Measurements from ENCODE around the gene CSAD.

DNA sequence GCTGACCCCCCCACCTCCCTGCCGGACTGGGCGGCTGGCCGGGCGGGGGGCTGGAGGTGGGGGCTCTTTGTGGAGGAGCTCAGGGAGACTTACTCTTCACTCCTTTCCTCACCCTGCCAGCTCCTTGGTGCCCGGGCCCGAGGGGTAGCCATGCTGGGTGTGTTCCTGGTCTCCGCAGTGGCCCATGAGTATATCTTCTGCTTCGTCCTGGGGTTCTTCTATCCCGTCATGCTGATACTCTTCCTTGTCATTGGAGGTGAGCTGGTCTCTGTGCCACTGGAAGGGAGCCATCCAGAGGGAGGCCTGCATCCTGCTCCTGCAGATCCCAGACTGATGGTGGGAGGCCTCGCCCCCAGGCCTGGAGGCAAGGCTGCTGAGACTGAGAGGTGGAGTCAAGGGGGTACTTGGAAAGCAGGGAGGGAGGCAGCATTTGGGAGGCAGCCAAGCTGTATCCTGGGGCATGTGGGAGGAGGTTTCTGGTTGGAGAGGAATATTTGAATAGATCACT lies 57.7 kb downstream of the CSAD start:
- TF ChIP-seq, protein P1, sequence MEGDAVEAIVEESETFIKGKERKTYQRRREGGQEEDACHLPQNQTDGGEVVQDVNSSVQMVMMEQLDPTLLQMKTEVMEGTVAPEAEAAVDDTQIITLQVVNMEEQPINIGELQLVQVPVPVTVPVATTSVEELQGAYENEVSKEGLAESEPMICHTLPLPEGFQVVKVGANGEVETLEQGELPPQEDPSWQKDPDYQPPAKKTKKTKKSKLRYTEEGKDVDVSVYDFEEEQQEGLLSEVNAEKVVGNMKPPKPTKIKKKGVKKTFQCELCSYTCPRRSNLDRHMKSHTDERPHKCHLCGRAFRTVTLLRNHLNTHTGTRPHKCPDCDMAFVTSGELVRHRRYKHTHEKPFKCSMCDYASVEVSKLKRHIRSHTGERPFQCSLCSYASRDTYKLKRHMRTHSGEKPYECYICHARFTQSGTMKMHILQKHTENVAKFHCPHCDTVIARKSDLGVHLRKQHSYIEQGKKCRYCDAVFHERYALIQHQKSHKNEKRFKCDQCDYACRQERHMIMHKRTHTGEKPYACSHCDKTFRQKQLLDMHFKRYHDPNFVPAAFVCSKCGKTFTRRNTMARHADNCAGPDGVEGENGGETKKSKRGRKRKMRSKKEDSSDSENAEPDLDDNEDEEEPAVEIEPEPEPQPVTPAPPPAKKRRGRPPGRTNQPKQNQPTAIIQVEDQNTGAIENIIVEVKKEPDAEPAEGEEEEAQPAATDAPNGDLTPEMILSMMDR (IDR thresholded peaks at IDR 0.05 in 8 of 11, conservative IDR thresholded peaks at IDR 0.05 in 3 of 11) = no peak
- TF ChIP-seq POLR2A (IDR thresholded peaks at IDR 0.05) = peak in 1 of 3 donors; percentile 42
